Activated CD4-positive, alpha-beta T cell treated with anti-CD3 and anti-CD28 coated beads, Interleukin-2, amount 50 U/mL, for 16 hours (primary cell): ENCODE results near the gene SP4.

Experiments used
- DNase-seq: peaks from one replicate; pipeline ENCODE4 v3.0.0-alpha.2; 2020

Gene SP4

GRCh38 chr7:21427871-21428658, at the start of gene SP4:
TSS of gene SP4 (plus strand) at chr7:21428083. CDS start at chr7:21428252, 169 bp downstream.
- DNase-seq: peak; percentile 95

GRCh38 chr7:21383227-21384220, 44.4 kb upstream of the SP4 start:
- no peak for DNase-seq

GRCh38 chr7:21393937-21394336, 33.9 kb upstream of the SP4 start:
- DNase-seq: no peak

- no peak for DNase-seq
Observed at GRCh38 chr7:21401944-21402343, 25.9 kb upstream of the SP4 start.

- no peak for DNase-seq
Observed at GRCh38 chr7:21407796-21408480, 19.9 kb upstream of the SP4 start.

GRCh38 chr7:21408481-21408820, 19.4 kb upstream of the SP4 start:
- no peak for DNase-seq

- DNase-seq: no peak
Observed at GRCh38 chr7:21412410-21412851, 15.5 kb upstream of the SP4 start.

GRCh38 chr7:21412957-21413356, 14.9 kb upstream of the SP4 start:
- DNase-seq: no peak

GRCh38 chr7:21413502-21413901, 14.4 kb upstream of the SP4 start:
- no peak for DNase-seq

- DNase-seq: no peak
Observed at GRCh38 chr7:21414795-21415393, 13.0 kb upstream of the SP4 start.

- no peak for DNase-seq
Observed at GRCh38 chr7:21417647-21418046, 10.2 kb upstream of the SP4 start.

GRCh38 chr7:21422751-21423150, 5.1 kb upstream of the SP4 start:
- no peak for DNase-seq

GRCh38 chr7:21425290-21425689, 2.6 kb upstream of the SP4 start:
- no peak for DNase-seq

GRCh38 chr7:21426286-21427181, 1.3 kb upstream of the SP4 start:
- DNase-seq: no peak

- peak; percentile 99 for DNase-seq
Observed at GRCh38 chr7:21427182-21427870, 557 bp upstream of the SP4 start.

GRCh38 chr7:21428659-21428941, 717 bp downstream of the SP4 start:
- DNase-seq: no peak

GRCh38 chr7:21429021-21429420, 1.1 kb downstream of the SP4 start:
- DNase-seq: no peak

GRCh38 chr7:21429786-21430574, 2.1 kb downstream of the SP4 start:
- no peak for DNase-seq

- no peak for DNase-seq
Observed at GRCh38 chr7:21430575-21430954, 2.7 kb downstream of the SP4 start.

- no peak for DNase-seq
Observed at GRCh38 chr7:21443149-21443841, 15.4 kb downstream of the SP4 start.
